Tongue (tissue), 3 donors: Measurements from ENCODE around the gene ZNF722. TPM values are rescaled to one million over a fixed set of nuclear protein-coding genes. Genes with fewer than 3 reads are reported as not detected.
A peak's percentile ranks its signal among the peaks of the same experiment; 100 is the strongest.
"Not testable (repeated sequence)": the region's sequence is repeated elsewhere in the genome, so short reads cannot be mapped to it uniquely, and the experiment has no call there.

Experiments used
- DNase-seq: peaks from one replicate; pipeline ENCODE4 v3.0.0-alpha.2; 2015
- small RNA-seq: library from RNA; depleted of rRNA; stranded (forward); fragments of <200 nt; gene quantifications from one replicate; pipeline ENCODE3, GENCODE V24; 2014; ENCODE audit warnings: low replicate concordance
- total RNA-seq: library from RNA; depleted of rRNA; stranded (reverse); fragments of >200 nt; gene quantifications from one replicate; pipeline ENCODE4 v1.2.3, GENCODE V29; 2014

The ZNF722 gene
- total RNA-seq: not detected

GRCh38 chr7:63998549-63998948 lies at the start of gene ZNF722:
Gene ZNF722, plus strand, starts transcription at chr7:63998849. Its CDS starts 113 bp downstream, at chr7:63998962.
- no peak for DNase-seq

GRCh38 chr7:63953181-63953580 lies 45.5 kb upstream of the ZNF722 start:
- no peak for DNase-seq

- no peak for DNase-seq
Measured at GRCh38 chr7:63968629-63969028, 30.0 kb upstream of the ZNF722 start.

GRCh38 chr7:64015496-64015895 lies 16.8 kb downstream of the ZNF722 start:
- not testable (repeated sequence) for DNase-seq

- no peak for DNase-seq
Measured at GRCh38 chr7:64035388-64035787, 36.7 kb downstream of the ZNF722 start.

- DNase-seq: no peak
Measured at GRCh38 chr7:64037095-64037494, 38.4 kb downstream of the ZNF722 start.

- peak; percentile 59 for DNase-seq
Measured at GRCh38 chr7:64045301-64046040, 46.8 kb downstream of the ZNF722 start, which contains the start of gene ZNF727. Gene ZNF727, plus strand, starts transcription at chr7:64045434. Its CDS starts 188 bp downstream, at chr7:64045622.

- no peak for DNase-seq
Measured at GRCh38 chr7:64046041-64046389, 47.4 kb downstream of the ZNF722 start.

Small RNA genes lying within 50 kb of the gene (small RNA-seq; reads per million reads assigned to genes)
- gene AC092634.1 (not detected), gene AC092634.7 (not detected), gene VN1R36P (not detected)

Other genes with a start within 250 kb of the ZNF722 start
- gene ZNF727, start 46.6 kb downstream of the ZNF722 start, total RNA-seq: not detected
- not detected for gene ZNF735, start 208.4 kb downstream of the ZNF722 start, total RNA-seq
- not detected for gene ZNF679, start 229.6 kb downstream of the ZNF722 start, total RNA-seq